Measurements from ENCODE around the gene MRPS12.

MRPS12 gene

GRCh38 chr19:38980583-38981374, 50.0 kb downstream of the MRPS12 start:
- no peak for DNase-seq (ENCODE audit: extremely low spot score)
- no peak for TF ChIP-seq CTCF (IDR thresholded peaks at IDR 0.05; ENCODE audit: control extremely low read depth, extremely low read depth, low read depth, missing control alignments)
- CTCF ChIA-PET = interaction anchor here (1.4 kb wide), 1 partner anchor 10 kb away, joined by 3 read pairs; no protein-coding TSS in a partner anchor
- POLR2A ChIA-PET = no interaction called here

Measured in GM10248 (cell line).